ENCODE results near the gene KCNMB3.
"Not testable (repeated sequence)": the region's sequence is repeated elsewhere in the genome, so short reads cannot be mapped to it uniquely, and the experiment has no call there.

DNA sequence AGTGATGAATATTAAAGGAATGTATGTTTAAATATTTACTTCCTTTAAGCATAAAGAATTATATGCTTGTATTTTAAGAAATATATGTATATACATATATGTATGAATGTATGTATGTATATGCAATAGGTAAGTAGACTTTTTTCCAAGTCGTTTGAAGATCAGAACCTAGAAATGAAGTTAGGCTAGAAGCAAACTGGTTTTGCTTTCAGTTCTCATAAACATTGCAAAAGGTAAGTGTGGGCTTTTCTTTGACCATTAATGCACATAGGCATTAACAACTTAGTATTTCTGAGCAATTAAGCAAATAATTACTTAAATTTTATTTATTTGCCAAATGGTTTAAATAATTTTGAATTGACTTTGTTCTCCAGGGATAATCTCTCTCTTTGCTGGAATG lies 10.6 kb downstream of the KCNMB3 start:
- TF ChIP-seq, protein P1, sequence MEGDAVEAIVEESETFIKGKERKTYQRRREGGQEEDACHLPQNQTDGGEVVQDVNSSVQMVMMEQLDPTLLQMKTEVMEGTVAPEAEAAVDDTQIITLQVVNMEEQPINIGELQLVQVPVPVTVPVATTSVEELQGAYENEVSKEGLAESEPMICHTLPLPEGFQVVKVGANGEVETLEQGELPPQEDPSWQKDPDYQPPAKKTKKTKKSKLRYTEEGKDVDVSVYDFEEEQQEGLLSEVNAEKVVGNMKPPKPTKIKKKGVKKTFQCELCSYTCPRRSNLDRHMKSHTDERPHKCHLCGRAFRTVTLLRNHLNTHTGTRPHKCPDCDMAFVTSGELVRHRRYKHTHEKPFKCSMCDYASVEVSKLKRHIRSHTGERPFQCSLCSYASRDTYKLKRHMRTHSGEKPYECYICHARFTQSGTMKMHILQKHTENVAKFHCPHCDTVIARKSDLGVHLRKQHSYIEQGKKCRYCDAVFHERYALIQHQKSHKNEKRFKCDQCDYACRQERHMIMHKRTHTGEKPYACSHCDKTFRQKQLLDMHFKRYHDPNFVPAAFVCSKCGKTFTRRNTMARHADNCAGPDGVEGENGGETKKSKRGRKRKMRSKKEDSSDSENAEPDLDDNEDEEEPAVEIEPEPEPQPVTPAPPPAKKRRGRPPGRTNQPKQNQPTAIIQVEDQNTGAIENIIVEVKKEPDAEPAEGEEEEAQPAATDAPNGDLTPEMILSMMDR (IDR thresholded peaks at IDR 0.05; ENCODE audit: control extremely low read depth in 1 of 3, insufficient read depth in 1 of 3, low read depth in 1 of 3, low read length in 3 of 3): not testable (repeated sequence)
- TF ChIP-seq JUND (IDR thresholded peaks at IDR 0.05; ENCODE audit: low read length); EZH2 (IDR thresholded peaks at IDR 0.05; ENCODE audit: low read depth, low read length, severe bottlenecking); POLR2A (IDR thresholded peaks at IDR 0.05; ENCODE audit: control extremely low read depth in 1 of 2, low read depth in 2 of 2, low read length in 2 of 2); TAF1 (IDR thresholded peaks at IDR 0.05; ENCODE audit: low read depth, low read length); MAFK (IDR thresholded peaks at IDR 0.05; ENCODE audit: low read depth, low read length); RAD21 (IDR thresholded peaks at IDR 0.05 in 1 of 2, conservative IDR thresholded peaks at IDR 0.05 in 1 of 2; ENCODE audit: low read depth in 2 of 2, low read length in 2 of 2); POLR2AphosphoS5 (IDR thresholded peaks at IDR 0.05; ENCODE audit: low read depth, low read length); RFX5 (IDR thresholded peaks at IDR 0.05; ENCODE audit: borderline replicate concordance, low read depth, low read length); CREB1 (IDR thresholded peaks at IDR 0.05): not testable (repeated sequence)
- TF ChIP-seq, protein P2, sequence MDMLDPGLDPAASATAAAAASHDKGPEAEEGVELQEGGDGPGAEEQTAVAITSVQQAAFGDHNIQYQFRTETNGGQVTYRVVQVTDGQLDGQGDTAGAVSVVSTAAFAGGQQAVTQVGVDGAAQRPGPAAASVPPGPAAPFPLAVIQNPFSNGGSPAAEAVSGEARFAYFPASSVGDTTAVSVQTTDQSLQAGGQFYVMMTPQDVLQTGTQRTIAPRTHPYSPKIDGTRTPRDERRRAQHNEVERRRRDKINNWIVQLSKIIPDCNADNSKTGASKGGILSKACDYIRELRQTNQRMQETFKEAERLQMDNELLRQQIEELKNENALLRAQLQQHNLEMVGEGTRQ (IDR thresholded peaks at IDR 0.05; ENCODE audit: low read length): not testable (repeated sequence)
